Fibroblast of skin of back (primary cell): ENCODE measurements around the gene SLC22A13. TPM values are rescaled to one million over a fixed set of nuclear protein-coding genes. Genes with fewer than 3 reads are reported as not detected.
"Not testable (repeated sequence)": the region's sequence is repeated elsewhere in the genome, so short reads cannot be mapped to it uniquely, and the experiment has no call there.

Source experiments
- DNase-seq: peaks from one replicate; pipeline ENCODE4 v3.0.0-alpha.2; 2013
- polyA plus RNA-seq, 2 experiments: library from polyadenylated mRNA; unstranded; fragments of 120-200 nt; gene quantifications; one replicate each; pipeline ENCODE4 v1.2.1, GENCODE V29; 2013; ENCODE audit not compliant: insufficient read length in 2 of 2

The SLC22A13 gene
- 0.16 TPM for polyA plus RNA-seq (2013, experiment 1 of 2; ENCODE audit: insufficient read length)
- polyA plus RNA-seq (2013, experiment 2 of 2; ENCODE audit: insufficient read length): not detected

GRCh38 chr3:38265604-38266307 is at the start of gene SLC22A13:
TSS of gene SLC22A13 (plus strand) at chr3:38265812. CDS start at chr3:38265861, 49 bp downstream.
- no peak for DNase-seq

GRCh38 chr3:38219609-38220197 is 45.9 kb upstream of the SLC22A13 start:
- DNase-seq: no peak

- no peak for DNase-seq
Observed at GRCh38 chr3:38221005-38221404, 44.6 kb upstream of the SLC22A13 start.

GRCh38 chr3:38222032-38222634 is 43.5 kb upstream of the SLC22A13 start:
- DNase-seq: no peak

- no peak for DNase-seq
Observed at GRCh38 chr3:38224357-38224756, 41.3 kb upstream of the SLC22A13 start.

GRCh38 chr3:38226273-38226672 is 39.3 kb upstream of the SLC22A13 start:
- DNase-seq: peak; percentile 73

GRCh38 chr3:38227989-38228388 is 37.6 kb upstream of the SLC22A13 start:
- DNase-seq: peak; percentile 84

- DNase-seq: no peak
Observed at GRCh38 chr3:38229036-38229435, 36.6 kb upstream of the SLC22A13 start.

- DNase-seq: no peak
Observed at GRCh38 chr3:38232701-38233100, 32.9 kb upstream of the SLC22A13 start.

- no peak for DNase-seq
Observed at GRCh38 chr3:38235466-38235865, 30.1 kb upstream of the SLC22A13 start.

GRCh38 chr3:38238416-38239008 is 27.1 kb upstream of the SLC22A13 start:
- no peak for DNase-seq

GRCh38 chr3:38242812-38243211 is 22.8 kb upstream of the SLC22A13 start:
- DNase-seq: not testable (repeated sequence)

- no peak for DNase-seq
Observed at GRCh38 chr3:38245930-38246329, 19.7 kb upstream of the SLC22A13 start.

- DNase-seq: peak; percentile 87
Observed at GRCh38 chr3:38247366-38248035, 18.1 kb upstream of the SLC22A13 start.

GRCh38 chr3:38250198-38250597 is 15.4 kb upstream of the SLC22A13 start:
- no peak for DNase-seq

GRCh38 chr3:38251197-38251596 is 14.4 kb upstream of the SLC22A13 start:
- no peak for DNase-seq

GRCh38 chr3:38253704-38254103 is 11.9 kb upstream of the SLC22A13 start:
- no peak for DNase-seq

GRCh38 chr3:38254872-38255271 is 10.7 kb upstream of the SLC22A13 start:
- DNase-seq: no peak

- DNase-seq: no peak
Observed at GRCh38 chr3:38255627-38256026, 10.0 kb upstream of the SLC22A13 start.

- no peak for DNase-seq
Observed at GRCh38 chr3:38257583-38257982, 8.0 kb upstream of the SLC22A13 start.

- no peak for DNase-seq
Observed at GRCh38 chr3:38260474-38260873, 5.1 kb upstream of the SLC22A13 start.

- no peak for DNase-seq
Observed at GRCh38 chr3:38264353-38264771, 1.2 kb upstream of the SLC22A13 start.

- no peak for DNase-seq
Observed at GRCh38 chr3:38264779-38265178, 833 bp upstream of the SLC22A13 start.
